ENCODE data around the gene PRLH.

PRLH gene

DNA sequence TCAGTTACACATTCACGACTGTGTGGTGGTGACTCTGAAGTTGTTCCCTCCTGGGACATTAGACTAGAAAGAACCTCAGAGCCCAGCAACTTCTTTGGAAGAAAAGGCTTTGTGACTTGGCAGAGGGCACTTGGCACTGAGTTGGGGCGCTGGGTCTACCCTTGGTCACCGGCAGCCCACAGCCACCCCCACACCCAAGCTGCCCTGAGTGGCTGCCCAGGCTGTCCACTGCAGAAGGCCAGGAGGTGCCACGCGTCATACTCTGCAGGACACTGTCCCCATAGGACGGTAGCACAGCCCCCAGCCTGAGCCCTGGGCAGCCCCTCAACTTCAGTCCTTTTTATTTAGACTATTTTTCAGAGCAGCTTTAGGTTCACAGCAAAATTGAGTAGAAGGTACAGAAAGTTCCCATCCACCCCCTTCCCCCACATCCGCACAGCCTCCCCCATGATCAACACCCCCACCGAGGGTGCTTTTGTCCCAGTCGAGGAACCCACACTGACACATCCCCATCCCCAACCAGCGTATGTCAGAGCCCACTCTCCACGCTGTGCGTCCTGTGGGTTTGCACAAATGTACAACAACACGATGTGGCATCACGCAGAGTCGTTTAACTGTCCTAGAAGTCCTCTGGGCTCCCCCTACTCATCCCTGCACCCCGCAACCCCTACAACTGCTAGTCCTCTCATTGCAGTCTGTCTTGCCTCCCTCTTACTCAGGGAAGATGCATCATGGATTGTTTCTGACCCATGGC is 1.1 kb downstream of the PRLH start:
- DNase-seq: no peak

DNA sequence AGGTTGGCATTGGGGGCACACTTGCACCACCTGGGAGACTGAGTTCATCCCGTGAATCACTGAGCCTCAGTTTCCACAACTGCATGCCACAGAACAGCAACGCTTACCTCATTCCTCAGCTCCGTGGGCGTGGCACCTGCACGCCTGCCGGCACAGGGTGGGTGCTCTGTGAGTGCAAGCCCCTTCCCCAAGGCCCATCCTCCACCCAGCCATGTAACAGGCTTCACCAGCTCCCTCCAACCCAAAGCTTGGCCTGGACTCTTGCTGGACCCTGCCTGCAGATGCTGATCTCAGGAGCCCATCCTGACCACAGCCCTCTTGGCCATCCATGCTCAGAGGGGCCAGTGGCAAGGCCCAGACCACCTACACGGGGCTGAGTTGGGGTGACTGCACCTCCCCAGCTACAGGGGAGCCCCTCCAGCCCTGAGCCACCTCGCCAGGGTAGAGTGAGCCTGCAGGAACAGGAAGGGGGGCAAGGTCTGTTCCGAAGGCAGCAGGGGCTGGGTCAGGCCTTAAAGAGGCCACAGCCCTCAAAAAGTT is 1.8 kb downstream of the PRLH start:
- no peak for DNase-seq

DNA sequence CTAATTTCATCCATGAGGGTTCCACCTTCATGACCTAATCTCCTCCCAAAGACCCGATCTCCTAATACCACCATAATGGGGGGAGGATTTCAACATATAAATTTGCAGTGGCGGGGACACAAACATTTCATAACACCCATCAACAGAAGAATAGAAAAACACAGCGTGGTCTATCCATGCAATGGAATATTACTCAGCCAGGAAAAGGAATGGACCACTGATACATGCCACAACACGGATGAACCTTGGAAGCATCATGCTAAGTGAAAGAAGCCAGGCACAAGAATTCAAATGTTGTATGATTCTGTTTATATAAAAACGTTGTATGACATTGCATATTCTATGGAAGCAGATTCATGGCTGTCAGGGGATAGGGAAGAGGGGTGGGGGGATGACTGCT is 2.7 kb downstream of the PRLH start:
- DNase-seq: no peak

DNA sequence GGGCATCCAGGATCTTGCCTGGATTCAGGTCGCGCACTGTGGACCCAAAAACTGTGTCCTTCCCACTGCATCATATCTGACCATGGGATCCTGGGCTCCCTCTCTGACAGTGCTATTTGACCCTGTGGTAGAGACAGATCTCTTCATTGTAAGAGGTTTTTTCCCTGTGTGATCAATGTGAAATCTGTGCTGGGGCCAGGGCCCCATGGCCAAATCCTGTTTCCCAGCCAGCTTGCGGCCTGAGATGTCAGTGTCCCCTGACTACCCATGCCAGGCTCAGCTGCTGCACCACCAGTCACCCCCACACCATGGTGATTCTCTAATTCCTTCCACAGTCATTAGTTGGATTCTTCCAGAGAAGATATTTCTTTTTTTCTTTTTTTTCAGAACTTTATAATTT is 3.5 kb downstream of the PRLH start:
- no peak for DNase-seq

DNA sequence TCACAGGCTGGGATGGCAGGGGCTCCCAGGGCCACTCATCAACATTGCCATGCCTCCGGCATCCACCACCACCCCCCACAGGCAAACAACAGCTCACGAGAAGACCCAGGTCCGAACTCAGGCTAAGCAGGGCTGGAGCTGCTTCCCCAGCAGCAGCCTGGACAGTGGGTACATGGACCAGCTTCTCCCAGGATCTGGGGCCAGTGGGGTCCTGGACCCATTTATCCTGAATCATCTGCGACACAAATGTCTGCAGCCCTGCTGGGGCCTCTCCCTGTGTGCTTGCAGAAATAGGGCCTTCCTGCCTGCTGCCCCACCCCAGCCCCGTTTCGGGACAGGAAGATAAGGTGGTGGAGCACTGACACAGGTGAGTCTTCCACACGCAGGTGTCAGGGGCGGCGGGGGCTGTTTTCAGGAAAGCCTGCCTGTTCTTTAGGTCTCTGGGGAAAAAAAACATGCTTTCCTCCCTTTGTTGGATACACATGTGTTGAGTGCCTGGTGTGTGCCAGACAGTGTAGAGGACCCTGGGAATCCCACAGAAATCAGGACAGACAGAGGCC is 4.5 kb downstream of the PRLH start:
- no peak for DNase-seq

DNA sequence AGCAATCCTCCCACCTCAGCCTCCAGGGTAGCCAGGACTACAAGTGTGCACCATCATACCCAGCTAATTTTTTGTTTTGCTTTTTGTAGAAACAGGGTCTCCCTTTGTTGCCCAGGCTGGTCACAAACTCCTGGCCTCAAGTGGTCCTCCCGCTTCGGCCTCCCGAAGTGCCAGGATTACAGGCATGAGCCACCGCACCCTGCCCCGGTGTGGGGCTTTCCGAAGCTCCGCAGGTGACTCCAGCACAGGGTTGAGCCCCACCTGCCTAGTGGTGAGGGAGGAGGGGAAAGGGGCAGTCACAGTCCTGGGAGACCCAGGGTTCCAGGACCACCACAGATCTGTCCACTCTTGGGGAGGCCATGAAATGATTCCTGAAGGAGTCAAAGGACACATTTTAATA is 5.2 kb downstream of the PRLH start:
- DNase-seq: no peak

DNA sequence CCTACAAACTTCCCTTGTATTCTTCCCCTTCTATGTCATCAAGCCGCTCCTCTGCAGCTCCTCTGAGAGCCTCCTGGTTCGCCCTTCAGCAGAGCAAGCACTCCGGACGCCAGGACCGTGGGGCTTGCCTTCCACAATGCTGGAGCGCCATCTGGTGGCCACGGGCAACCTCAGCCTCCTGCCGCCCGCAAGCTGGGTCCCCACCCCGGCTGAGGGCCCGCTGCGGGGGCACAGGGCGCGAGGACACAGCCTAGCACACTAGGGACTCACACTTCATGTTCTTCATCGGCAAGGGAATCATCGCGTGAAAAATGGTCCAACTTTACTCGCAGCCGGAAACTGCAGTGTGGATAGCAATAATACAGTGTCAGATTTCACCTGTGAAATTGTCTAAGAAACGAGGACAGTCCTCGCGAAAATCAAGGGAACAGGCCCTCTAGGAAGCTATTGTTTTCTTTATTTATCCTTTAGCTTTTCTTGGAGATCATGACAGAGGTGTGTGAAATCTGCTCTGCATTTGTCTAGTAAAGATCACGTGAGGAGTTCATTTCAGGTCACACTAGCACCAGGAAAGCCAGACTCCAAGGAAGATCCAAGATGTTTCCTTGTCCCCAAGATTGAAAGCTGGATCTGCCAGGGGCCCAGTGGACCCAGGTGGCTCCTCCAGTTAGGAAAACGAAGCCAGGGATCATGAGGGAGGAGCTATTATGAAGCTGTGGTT is 5.8 kb downstream of the PRLH start:
- peak; percentile 84 for DNase-seq

DNA sequence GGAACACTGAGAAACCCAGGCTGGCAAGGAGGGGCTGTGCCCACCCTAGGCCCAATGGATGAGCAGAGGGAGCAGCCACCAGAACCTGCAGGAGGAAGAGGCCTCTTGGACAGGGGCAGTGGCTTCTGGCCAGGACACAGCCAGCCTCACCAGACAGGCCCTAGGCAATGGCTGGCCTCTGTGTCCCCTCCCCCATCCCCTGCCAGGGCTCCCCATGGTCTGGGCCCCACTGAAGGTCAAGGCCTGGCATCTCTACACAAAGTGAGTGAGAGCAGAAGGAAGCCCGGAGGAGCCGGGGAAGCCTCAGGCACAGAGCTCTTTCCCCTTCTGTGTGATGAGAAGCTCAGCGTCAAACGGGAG is 6.3 kb downstream of the PRLH start:
- DNase-seq: no peak

DNA sequence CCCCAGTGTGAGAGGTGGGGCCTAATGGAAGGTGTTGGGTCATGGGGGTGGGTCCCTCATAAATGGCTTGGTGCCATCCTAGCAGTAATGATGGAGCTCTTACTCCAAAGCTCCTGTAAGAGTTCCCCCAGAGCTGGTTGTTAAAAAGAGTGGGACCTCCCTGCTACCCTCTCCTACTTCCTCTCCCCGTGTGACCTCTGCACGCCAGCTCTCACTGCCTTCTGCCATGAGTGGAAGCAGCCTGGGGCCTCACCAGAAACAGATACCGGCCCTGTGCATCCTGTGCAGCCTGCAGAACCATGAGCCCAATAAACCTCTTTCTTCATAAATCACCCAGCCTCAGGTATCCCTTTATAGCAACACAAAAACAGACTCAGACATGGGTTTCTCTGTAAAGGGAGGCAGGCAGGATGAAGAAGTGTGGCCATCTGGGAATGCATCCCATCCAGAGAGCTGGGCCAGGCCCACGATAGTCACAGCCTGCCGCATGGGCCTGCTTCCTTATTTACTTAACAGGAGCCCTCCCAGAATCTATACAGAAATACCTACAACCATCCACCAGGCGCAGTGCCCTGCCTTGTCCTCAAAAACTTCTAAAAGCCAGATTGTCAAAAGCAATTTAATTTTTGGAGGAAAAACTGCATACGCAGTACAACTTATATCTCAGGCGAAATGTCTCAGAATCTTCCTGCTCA is 7.5 kb downstream of the PRLH start:
- DNase-seq: no peak

DNA sequence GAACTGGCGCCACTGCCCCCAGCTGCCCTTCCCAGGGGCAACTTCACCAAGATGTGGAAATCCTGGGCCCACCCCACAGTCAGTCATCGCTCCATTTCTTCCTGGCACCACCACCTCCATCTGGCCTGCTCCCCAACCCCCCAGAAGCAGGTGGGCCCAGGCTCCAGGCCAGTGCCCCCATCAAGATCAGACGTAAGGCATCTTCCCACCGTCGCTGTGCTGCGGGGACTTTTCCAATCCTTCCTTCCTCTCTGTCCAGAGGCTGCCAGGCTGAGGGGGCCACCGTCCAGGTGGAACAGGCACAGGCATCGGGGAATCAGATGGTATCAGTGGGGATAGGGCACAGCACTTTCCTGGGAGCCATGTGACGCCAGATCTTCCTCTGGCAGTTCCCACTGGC is 8.1 kb downstream of the PRLH start:
- DNase-seq: no peak

DNA sequence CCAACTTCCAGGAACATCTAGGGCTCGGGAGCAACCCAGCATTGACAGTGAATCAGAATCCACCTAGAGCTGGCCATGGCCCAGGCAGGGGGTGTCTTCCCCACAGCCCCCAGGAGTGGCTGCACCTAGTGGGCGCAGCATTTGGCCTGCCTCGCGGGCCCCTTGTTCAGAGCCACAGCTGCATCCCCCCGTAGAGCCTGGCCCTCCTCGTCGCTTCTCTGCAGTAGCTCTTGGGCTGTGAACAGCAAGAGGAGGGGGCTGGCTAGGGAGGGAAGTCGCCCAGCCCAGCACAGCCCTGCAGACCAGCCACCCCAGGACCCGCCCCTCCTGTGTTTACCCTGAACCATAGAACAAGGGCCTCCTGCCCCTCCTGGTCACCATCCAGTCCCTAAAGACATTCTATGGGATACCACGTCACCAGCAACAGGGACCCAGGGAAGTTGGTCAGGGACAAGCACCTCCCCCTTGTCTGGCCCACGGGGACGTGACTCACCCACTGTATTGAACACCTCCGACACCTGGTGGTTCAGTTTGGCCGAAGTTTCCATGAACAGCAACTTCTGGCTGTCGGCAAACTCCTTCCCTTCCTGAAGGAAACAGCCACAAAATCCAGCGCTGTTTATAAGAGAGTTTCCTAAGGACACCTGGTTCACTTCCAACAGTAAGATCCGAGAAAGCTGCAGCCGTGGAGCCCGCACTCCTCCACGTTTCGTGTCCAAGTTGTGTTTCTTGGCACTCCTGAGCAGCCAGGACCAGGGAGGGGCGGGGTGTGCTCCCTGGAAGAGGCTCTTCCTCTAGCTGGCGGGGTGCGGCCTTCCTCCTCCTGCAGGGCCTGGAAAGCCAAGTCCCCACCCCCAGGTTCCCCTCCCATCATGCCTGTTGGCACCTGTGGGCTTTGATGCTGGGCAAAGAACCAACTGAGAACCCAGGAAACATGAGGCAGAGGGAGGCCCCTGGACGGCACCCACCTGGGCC is 8.8 kb downstream of the PRLH start:
- DNase-seq: no peak

DNA sequence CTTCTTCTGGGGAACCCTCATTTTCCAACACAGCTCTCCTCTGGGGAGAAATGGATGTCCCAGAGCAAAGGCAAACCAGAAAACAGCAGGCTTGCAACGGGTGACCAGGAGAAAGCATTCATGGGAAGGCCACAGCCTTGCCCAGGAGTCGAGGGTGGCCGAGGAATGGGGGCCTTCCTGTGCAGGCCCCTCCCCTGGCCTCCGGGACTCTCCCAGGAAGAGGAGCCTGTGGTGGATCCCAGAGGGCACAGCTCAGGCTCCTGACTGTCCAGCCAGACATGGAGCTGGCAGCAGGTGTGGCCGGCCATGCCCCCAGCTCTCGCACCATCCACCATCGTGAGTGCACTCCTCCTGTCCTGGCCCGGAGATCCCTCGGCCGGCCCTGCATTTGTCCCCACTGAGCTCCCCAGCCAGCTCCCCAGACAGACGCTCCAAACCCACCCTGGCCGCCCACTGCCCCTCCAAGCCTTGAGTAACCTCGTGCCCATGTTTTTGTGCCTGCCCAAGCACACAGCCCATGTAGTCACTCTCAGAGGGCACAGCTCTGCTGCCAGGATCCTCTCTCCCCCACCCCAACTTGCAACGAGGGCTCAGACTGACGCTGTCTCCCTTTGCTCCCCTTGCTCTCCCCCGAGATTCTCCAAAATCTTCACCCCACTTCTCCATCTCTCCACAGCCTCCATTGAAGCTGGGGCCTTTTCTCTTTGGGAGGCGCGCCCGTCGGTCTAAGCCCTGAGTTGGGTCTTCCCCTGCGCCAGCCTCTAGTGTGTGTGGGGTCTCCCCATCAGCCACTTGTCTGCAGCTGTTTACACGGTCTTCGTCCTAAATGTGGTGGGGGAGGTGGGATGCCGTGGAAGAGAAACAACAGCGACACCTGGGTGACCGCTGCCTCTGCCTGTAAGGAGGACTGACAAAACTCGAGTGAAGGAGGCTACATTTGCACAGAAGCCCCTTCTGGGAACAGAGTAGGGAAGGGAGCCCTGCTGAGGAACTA is 9.8 kb downstream of the PRLH start:
- DNase-seq: no peak

DNA sequence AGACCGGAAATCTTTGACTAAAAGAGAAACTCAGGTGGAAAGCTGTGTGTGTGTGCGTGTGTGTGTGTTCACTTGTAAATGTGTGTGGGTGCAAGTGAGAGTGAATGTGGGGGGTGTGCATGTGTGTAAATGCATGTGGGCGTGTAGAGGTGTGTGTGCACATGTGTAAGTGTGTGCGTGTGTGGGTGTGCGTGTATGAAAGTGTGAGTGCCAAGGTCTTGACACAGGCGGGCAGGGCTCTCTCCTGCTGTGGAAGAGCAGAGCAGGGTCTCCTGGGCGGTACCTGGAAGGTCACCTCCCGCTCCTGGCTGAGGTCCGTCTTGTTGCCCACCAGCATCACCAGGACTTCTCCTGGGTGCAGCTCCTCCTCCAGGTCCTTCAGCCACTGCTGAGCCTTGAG is 10.6 kb downstream of the PRLH start:
- no peak for DNase-seq

DNA sequence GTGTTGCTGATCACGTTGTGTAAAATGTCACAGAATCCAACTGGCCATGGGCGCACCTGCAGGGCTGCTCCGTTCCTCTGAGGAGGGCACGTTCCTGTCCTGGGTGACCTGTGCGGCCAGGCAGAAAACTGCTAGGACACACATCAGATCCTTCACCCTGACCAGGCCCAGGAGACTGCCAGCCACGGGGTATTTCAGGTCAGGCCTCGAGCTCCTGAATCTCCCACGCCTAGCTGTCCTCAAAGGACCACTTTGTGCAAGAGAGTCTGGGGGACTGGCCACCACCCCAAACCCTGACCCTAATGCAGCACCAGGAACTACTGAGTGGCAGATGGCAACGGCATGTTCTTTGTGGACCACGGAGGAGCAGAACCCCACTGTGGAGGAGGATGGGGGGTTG is 11.1 kb downstream of the PRLH start:
- no peak for DNase-seq

DNA sequence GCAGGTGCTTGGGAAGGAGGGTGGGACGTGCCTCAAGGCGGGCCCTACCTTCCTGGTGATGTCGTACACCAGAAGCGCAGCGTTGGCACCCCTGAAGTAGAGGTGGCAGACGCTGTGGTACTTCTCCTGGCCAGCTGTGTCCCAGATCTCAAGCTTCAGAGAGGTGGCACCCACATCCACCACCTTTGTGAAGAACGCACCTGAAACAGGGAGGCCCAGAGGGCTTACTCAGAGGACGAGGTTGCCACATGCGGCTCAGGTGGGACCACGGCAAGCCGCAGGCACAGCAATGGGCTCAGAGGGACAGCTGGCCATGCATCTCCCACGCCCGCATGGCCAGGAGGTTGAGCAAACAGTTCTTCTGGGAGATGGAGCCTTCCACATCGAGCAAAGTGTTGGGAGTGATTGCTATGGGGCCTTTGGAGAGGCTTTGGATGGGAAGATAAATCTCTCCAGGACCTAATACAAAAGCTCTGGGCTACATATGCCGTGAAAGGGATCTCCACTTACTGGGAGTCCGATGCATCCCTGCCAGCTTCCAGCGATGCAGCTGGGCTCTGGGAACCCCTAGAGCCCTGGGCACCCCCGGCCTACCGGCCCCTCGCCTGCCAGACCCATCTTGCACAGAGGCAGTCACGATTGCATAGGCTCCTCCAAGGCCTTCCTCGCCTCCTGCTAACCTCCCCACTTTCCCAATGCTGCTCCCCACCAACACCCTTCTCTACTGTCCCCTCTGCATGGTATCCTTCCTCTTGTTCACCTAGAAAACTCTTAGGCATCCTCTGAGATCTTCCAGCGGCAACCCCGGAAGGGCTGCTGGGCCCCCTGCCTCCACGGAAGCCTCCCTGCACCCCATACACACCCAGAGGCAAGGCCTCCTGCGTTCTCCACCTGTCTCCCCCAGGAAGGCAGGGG is 11.8 kb downstream of the PRLH start:
- no peak for DNase-seq

DNA sequence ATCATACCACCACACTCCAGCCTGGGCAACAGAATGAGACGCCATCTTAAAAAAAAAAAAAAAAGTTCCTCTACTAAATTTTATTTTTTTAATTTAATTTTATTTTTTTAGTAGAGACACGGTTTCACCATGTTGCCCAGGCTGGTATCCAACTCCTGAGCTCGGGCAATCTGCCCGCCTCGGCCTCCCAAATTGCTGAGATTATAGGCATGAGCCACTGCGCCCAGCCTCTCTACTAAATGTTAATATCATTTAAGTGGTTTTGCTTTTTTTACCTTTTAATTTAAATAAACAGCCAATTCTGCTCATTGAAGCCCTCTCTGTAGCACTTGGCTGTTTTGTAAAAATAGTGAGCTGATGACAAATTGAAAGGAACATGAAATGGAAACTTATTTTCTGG is 15.0 kb downstream of the PRLH start:
- no peak for DNase-seq

DNA sequence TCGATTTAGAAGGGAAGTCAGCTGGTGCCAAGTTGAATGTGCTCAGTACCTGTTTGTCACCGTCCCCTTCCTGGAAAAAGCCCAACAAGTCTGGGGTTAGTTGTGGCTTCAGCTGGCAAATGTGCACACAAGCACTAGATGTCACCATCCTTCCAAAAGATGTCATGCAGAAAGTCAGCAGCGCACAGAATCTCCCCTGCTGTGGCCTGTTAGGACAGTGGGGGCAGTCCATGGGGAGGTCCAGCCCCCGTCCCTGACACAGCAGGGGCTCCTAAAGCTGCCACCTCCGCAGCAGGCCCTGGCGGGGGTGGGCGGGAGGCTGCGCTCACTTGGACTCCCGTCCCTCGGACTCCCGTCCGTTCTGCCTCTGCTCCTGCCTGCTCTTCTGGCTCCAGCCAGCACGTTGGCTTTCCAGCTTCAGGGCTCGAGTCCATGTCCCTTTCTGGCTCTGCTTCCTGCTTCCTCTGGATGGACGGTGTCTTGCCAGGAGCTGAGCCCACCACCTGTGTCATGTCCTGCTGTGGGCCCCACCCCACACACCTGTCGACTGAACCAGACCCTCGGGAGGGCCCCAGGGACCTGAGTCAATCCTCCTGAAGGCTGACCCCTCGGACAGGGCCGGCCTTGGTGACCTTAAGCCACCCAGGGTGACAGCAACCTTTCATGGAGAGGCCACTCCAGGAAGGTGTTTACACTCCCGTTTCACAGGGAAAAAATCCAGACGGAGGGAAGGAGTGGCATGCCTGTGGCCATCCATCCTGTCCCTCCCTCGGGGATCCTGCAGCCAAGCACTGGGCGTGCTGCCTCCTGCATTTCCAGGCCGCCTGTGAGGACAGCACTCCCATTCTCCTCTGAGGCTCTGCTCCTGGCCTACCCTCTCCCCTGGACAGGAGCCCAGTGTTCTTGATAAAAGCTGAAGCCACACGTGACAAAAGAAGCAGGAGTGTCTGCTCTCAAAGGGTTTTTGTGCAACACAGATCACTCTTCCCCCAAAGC is 15.7 kb downstream of the PRLH start:
- peak; percentile 52 for DNase-seq
